SH-SY5Y (cell line): ENCODE data around the gene ASS1.

Experiments
- GATA2 ChIP-seq: IDR thresholded peaks from 2 replicates; pipeline ENCODE4 v1.6.1; 2011; ENCODE audit warnings: mild to moderate bottlenecking, low read depth, low read length
- GATA3 ChIP-seq: IDR thresholded peaks from 2 replicates; pipeline ENCODE4 v1.6.1; 2011; ENCODE audit warnings: low read depth, mild to moderate bottlenecking, low read length, moderate library complexity

- peak; percentile 86 for TF ChIP-seq GATA2
- TF ChIP-seq GATA3 = no peak
Measured at GRCh38 chr9:130531670-130532069, 86.9 kb downstream of the ASS1 start.
